Duodenal mucosa (tissue), 2 donors: ENCODE results near the gene MVP.

Source experiments
- H3K27ac ChIP-seq: one replicate; pipeline ENCODE4 v1.7.0; 2013; ENCODE audit warnings: low read depth, low read length
- H3K27me3 ChIP-seq, 2 donors: one replicate each; pipeline ENCODE4 v1.7.0; 2013; ENCODE audit warnings: low read length in 2 of 2, control low read depth in 1 of 2; ENCODE audit not compliant: insufficient read depth in 2 of 2, control insufficient read depth in 1 of 2
- H3K36me3 ChIP-seq, 2 donors: one replicate each; pipeline ENCODE4 v1.7.0; 2013; ENCODE audit warnings: low read length in 2 of 2, control low read depth in 1 of 2; ENCODE audit not compliant: insufficient read depth in 2 of 2, control insufficient read depth in 1 of 2
- H3K4me1 ChIP-seq, 2 donors: one replicate each; pipeline ENCODE4 v1.7.0; 2013; ENCODE audit warnings: low read length in 2 of 2, control low read depth in 1 of 2; ENCODE audit not compliant: insufficient read depth in 2 of 2, control insufficient read depth in 1 of 2
- H3K4me3 ChIP-seq, 2 donors: one replicate each; pipeline ENCODE4 v1.7.0; 2013; ENCODE audit warnings: low read length in 2 of 2, low read depth in 1 of 2
- H3K9ac ChIP-seq, 2 donors: one replicate each; pipeline ENCODE4 v1.7.0; 2013; ENCODE audit warnings: low read length in 2 of 2, low read depth in 1 of 2
- H3K9me3 ChIP-seq, 2 donors: one replicate each; pipeline ENCODE4 v1.7.0; 2013; ENCODE audit warnings: low read length in 2 of 2, control low read depth in 1 of 2; ENCODE audit not compliant: control insufficient read depth in 1 of 2

Gene MVP

GRCh38 chr16:29815793-29816693 lies 4.2 kb upstream of the MVP start, which contains the start of gene PAGR1:
TSS of gene PAGR1 (plus strand) at chr16:29816152. CDS start at chr16:29816526, 374 bp downstream.
- H3K27me3 ChIP-seq, result peaks cover 8 to 14% of the 10 kb centered on the region in 2 donors
- H3K9ac ChIP-seq, result peak within 1 kb of the TSS; percentile 79 to 92
- peaks cover 34 to 62% of the 10 kb centered on the region in 2 donors for H3K4me1 ChIP-seq
- H3K9me3 ChIP-seq, result no peaks in the 10 kb centered on the region
- H3K36me3 ChIP-seq, result peaks cover 0 to 10% of the 10 kb centered on the region in 2 donors
- H3K4me3 ChIP-seq, result peak within 1 kb of the TSS; percentile 86 to 94
- peak within 1 kb of the TSS; percentile 91 for H3K27ac ChIP-seq

GRCh38 chr16:29816694-29817441 lies 3.4 kb upstream of the MVP start:
- peak overlapping the region; percentile 79 to 92 for H3K9ac ChIP-seq
- H3K27me3 ChIP-seq, result peaks cover 8 to 14% of the 10 kb centered on the region in 2 donors
- H3K9me3 ChIP-seq, result no peaks in the 10 kb centered on the region
- H3K36me3 ChIP-seq, result peaks cover 0 to 10% of the 10 kb centered on the region in 2 donors
- peak overlapping the region; percentile 86 to 94 for H3K4me3 ChIP-seq
- H3K27ac ChIP-seq, result peak overlapping the region; percentile 91
- H3K4me1 ChIP-seq, result peaks cover 34 to 62% of the 10 kb centered on the region in 2 donors

- Histone ChIP-seq H3K36me3 (peaks cover 0 to 10% of the 10 kb centered on the region in 2 donors), H3K9me3 (no peaks in the 10 kb centered on the region), H3K9ac (no peak overlapping the region), H3K4me1 (peaks cover 34 to 67% of the 10 kb centered on the region in 2 donors), H3K4me3 (no peak overlapping the region), H3K27ac (no peak overlapping the region), H3K27me3 (peaks cover 3 to 6% of the 10 kb centered on the region in 2 donors)
These were observed 2.2 kb upstream of the MVP start for GRCh38 chr16:29818082-29818481.

- H3K27me3 ChIP-seq, result peaks cover 0 to 1% of the 10 kb centered on the region in 2 donors
- no peaks in the 10 kb centered on the region for H3K9me3 ChIP-seq
- peak overlapping the region; percentile 94 to 98 for H3K4me3 ChIP-seq
- H3K27ac ChIP-seq, result no peak overlapping the region
- H3K4me1 ChIP-seq, result peaks cover 43 to 78% of the 10 kb centered on the region in 2 donors
- peak overlapping the region; percentile 90 to 96 for H3K9ac ChIP-seq
- peaks cover 0 to 10% of the 10 kb centered on the region in 2 donors for H3K36me3 ChIP-seq
These were observed 756 bp upstream of the MVP start for GRCh38 chr16:29819506-29819905.

- Histone ChIP-seq H3K4me1 (peaks cover 53 to 84% of the 10 kb centered on the region in 2 donors), H3K9me3 (no peaks in the 10 kb centered on the region), H3K9ac (peak overlapping the region; percentile 90 to 96), H3K36me3 (peaks cover 3 to 10% of the 10 kb centered on the region in 2 donors), H3K4me3 (peak overlapping the region; percentile 94 to 98), H3K27me3 (no peaks in the 10 kb centered on the region), H3K27ac (peak overlapping the region; percentile 95)
These were observed 724 bp downstream of the MVP start for GRCh38 chr16:29820730-29821642.

- peak overlapping the region; percentile 94 to 98 for H3K4me3 ChIP-seq
- H3K9me3 ChIP-seq, result no peaks in the 10 kb centered on the region
- H3K36me3 ChIP-seq, result peaks cover 3 to 10% of the 10 kb centered on the region in 2 donors
- H3K27me3 ChIP-seq, result no peaks in the 10 kb centered on the region
- peaks cover 55 to 89% of the 10 kb centered on the region in 2 donors for H3K4me1 ChIP-seq
- peak overlapping the region; percentile 90 to 96 for H3K9ac ChIP-seq
- H3K27ac ChIP-seq, result peak overlapping the region; percentile 95
These were observed 1.4 kb downstream of the MVP start for GRCh38 chr16:29821643-29822115.

- H3K4me1 ChIP-seq, result peaks cover 43 to 83% of the 10 kb centered on the region in 2 donors
- peak overlapping the region; percentile 7 to 37 for H3K9ac ChIP-seq
- peak overlapping the region; percentile 71 for H3K27ac ChIP-seq
- peaks cover under 1 to 6% of the 10 kb centered on the region in 2 donors for H3K36me3 ChIP-seq
- no peaks in the 10 kb centered on the region for H3K27me3 ChIP-seq
- peak overlapping the region; percentile 33 to 54 for H3K4me3 ChIP-seq
- H3K9me3 ChIP-seq, result no peaks in the 10 kb centered on the region
These were observed 4.4 kb downstream of the MVP start for GRCh38 chr16:29824589-29825144.

- peaks cover 8 to 12% of the 10 kb centered on the region in 2 donors for H3K36me3 ChIP-seq
- no peaks in the 10 kb centered on the region for H3K27me3 ChIP-seq
- peak overlapping the region; percentile 71 for H3K27ac ChIP-seq
- no peaks in the 10 kb centered on the region for H3K9me3 ChIP-seq
- H3K9ac ChIP-seq, result peak overlapping the region; percentile 7 to 37
- peak overlapping the region; percentile 13 to 44 for H3K4me3 ChIP-seq
- H3K4me1 ChIP-seq, result peaks cover 39 to 84% of the 10 kb centered on the region in 2 donors
These were observed 5.1 kb downstream of the MVP start for GRCh38 chr16:29825145-29826044.
